ENCODE data around the gene TIPIN. TPM values are rescaled to one million over a fixed set of nuclear protein-coding genes. Genes with fewer than 3 reads are reported as not detected.
A peak's percentile ranks its signal among the peaks of the same experiment; 100 is the strongest.

TIPIN gene
- total RNA-seq, 1 donor from 2014 or later: 4.6 TPM

- Histone ChIP-seq H3K27ac (peak within 1 kb of the TSS; percentile 93), H3K9me3 (no peaks in the 10 kb centered on the region), H3K27me3 (no peaks in the 10 kb centered on the region), H3K4me3 (peak within 1 kb of the TSS; percentile 80), H3K36me3 (no peaks in the 10 kb centered on the region), H3K4me1 (peaks cover 25% of the 10 kb centered on the region)
- DNase-seq (peak; percentile 85), ATAC-seq (peak; percentile 94)
- TF ChIP-seq, protein P1, sequence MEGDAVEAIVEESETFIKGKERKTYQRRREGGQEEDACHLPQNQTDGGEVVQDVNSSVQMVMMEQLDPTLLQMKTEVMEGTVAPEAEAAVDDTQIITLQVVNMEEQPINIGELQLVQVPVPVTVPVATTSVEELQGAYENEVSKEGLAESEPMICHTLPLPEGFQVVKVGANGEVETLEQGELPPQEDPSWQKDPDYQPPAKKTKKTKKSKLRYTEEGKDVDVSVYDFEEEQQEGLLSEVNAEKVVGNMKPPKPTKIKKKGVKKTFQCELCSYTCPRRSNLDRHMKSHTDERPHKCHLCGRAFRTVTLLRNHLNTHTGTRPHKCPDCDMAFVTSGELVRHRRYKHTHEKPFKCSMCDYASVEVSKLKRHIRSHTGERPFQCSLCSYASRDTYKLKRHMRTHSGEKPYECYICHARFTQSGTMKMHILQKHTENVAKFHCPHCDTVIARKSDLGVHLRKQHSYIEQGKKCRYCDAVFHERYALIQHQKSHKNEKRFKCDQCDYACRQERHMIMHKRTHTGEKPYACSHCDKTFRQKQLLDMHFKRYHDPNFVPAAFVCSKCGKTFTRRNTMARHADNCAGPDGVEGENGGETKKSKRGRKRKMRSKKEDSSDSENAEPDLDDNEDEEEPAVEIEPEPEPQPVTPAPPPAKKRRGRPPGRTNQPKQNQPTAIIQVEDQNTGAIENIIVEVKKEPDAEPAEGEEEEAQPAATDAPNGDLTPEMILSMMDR (IDR thresholded peaks at IDR 0.05): no peak
- intact Hi-C loops (cut with DNase I): no loop called here
Measured at GRCh38 chr15:66293419-66294156, 62.9 kb downstream of the TIPIN start, which contains the start of gene DIS3L. Gene DIS3L (plus strand): TSS chr15:66293568. CDS start chr15:66293597, 29 bp downstream.

DNA sequence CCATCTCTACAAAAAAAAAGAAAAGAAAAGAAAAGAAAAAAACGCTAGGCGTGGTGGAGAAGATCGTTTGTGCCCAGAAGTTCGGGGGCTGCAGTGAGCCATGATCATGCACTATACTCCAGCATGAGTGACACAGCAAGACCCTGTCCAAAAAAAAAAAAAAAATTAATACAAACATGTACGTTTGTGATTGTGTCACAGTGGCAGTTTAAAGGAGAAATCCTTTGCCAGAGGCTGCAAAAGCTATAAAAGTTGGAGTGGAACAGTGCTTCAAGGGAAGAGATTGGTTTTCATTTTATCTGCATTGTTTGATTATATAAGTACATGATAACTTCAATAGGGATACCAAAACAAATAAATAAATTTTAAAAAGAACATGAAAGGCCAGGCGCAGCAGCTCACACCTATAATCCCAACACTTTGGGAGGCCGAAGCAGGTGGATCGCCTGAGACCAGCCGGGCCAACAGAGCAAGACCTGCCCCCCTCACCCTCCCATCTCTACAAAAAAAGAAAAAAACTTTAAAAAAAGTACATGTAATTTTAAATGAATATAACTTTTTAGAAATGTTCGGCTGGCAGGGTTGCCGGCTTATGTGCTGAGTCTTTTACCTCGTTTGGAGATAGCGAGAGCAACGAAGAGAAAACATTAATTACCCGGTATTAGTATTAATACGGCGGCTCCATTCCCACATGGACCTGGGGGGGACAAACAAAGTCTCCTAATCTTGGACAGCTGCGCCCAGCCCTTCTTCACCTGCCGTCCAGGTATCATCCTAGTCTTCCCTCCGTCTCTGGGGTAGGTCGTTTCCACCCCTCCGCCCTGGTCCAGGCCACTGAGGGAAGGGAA is 63.7 kb downstream of the TIPIN start:
- H3K36me3 ChIP-seq: no peaks in the 10 kb centered on the region
- no peak for DNase-seq
- peak overlapping the region; percentile 93 for H3K27ac ChIP-seq
- H3K9me3 ChIP-seq: no peaks in the 10 kb centered on the region
- peaks cover 25% of the 10 kb centered on the region for H3K4me1 ChIP-seq
- TF ChIP-seq, protein P1 (IDR thresholded peaks at IDR 0.05): no peak
- peak overlapping the region; percentile 80 for H3K4me3 ChIP-seq
- intact Hi-C loops (cut with DNase I): no loop called here
- ATAC-seq: no peak
- no peaks in the 10 kb centered on the region for H3K27me3 ChIP-seq

DNA sequence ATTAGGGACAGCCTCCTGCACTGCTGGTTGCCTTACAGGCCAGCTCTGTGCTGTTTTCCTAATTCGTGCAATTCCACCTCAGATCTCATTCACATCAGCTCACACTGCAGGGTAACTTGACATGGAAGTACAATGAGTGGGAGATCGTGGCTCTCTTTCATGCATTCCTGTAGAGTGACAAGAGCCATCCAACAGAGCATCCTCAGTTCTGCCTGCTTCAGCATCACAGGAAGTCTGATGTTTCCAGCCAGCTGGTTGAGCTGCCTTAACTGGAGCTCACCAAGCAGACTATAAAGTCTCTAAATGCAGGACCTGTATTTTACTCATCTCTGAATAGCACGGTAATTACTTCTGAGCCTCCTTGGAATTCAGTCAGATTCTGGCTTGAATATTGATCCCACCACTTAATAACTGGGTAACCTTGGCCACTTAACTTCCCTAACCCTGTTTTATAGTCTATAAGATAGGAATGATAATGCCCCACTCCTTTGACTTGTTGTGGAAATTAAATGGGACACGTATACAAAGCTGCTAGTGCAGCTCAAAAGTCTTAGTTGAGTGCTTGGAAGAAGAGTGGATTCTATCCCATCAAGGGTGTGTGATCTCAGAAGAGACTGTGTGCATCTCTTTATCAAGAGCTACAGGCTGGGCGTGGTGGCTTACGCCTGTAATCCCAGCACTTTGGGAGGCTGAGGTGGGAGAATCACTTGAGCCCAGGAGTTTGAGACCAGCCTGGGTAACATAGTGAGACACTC is 64.5 kb downstream of the TIPIN start:
- no peaks in the 10 kb centered on the region for H3K36me3 ChIP-seq
- H3K4me1 ChIP-seq: peaks cover 25% of the 10 kb centered on the region
- no peaks in the 10 kb centered on the region for H3K27me3 ChIP-seq
- intact Hi-C loops (cut with DNase I): no loop called here
- DNase-seq (no peak), ATAC-seq (no peak)
- no peak overlapping the region for H3K4me3 ChIP-seq
- H3K9me3 ChIP-seq: no peaks in the 10 kb centered on the region
- TF ChIP-seq, protein P1 (IDR thresholded peaks at IDR 0.05): no peak
- H3K27ac ChIP-seq: peak overlapping the region; percentile 6

DNA sequence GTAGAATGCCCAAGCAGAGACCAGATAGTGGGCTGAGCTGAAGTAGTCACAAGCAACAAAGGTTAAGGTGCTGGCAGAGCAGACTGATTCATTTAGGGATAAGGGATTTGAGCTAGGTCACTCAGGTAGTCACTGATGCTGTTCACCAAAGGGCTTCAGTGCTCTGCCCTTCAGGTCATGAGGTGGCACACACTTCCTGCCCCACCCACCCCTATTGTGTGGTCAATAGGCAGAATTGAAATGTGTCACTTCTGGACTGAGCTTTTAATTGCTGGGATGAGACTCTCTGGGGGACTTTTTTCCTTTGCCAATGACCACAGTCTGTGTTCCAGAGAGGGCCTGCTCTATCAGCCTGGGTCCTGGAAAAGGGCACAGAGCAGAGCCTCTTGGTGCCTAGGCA is 66.0 kb downstream of the TIPIN start:
- TF ChIP-seq, protein P1 (IDR thresholded peaks at IDR 0.05): no peak
- H3K9me3 ChIP-seq: no peaks in the 10 kb centered on the region
- DNase-seq: no peak
- no peak overlapping the region for H3K27ac ChIP-seq
- intact Hi-C loops (cut with DNase I): no loop called here
- peaks cover 20% of the 10 kb centered on the region for H3K4me1 ChIP-seq
- no peak overlapping the region for H3K4me3 ChIP-seq
- H3K36me3 ChIP-seq: no peaks in the 10 kb centered on the region
- no peak for ATAC-seq
- no peaks in the 10 kb centered on the region for H3K27me3 ChIP-seq

DNA sequence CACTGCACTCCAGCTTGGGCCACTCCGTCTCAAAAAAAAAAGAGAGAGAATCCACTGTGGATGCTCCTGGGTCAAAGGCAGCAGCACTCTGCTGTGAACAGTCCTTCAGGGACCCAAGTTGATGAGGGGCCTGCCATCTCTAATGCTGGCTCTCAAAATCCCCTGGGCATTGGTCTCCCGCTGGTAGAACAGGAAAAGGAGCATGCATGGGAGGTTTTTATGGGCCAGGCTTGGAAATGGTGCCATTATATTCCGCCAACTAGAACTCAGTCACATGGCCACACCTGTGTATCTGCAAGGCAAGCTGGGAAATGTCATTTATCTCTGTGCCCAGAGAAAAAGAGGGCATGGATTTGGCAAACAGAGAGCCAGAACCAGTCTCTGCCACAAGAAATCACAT is 66.5 kb downstream of the TIPIN start:
- intact Hi-C loops (cut with DNase I): no loop called here
- ATAC-seq: no peak
- DNase-seq: no peak
- no peaks in the 10 kb centered on the region for H3K9me3 ChIP-seq
- no peak overlapping the region for H3K4me3 ChIP-seq
- H3K36me3 ChIP-seq: no peaks in the 10 kb centered on the region
- TF ChIP-seq, protein P1 (IDR thresholded peaks at IDR 0.05): no peak
- no peaks in the 10 kb centered on the region for H3K27me3 ChIP-seq
- H3K4me1 ChIP-seq: peaks cover 17% of the 10 kb centered on the region
- no peak overlapping the region for H3K27ac ChIP-seq

Measured in upper lobe of right lung (tissue), 1 donor.